Endodermal cell (in vitro differentiated cells): ENCODE measurements around the gene CPSF4. TPM values are rescaled to one million over a fixed set of nuclear protein-coding genes. Genes with fewer than 3 reads are reported as not detected.
A peak's percentile ranks its signal among the peaks of the same experiment; 100 is the strongest.

Source experiments
- DNase-seq: peaks from one replicate; pipeline ENCODE4 v3.0.0-alpha.2; 2017
- H3K27ac ChIP-seq: 2 replicates; pipeline ENCODE4 v1.5.1; 2013; ENCODE audit warnings: mild to moderate bottlenecking, low read depth, low read length, moderate library complexity
- H3K27me3 ChIP-seq: 2 replicates; pipeline ENCODE4 v1.6.1; 2013; ENCODE audit warnings: mild to moderate bottlenecking, low read length, moderate library complexity; ENCODE audit not compliant: insufficient read depth, control insufficient read depth, poor library complexity, severe bottlenecking
- H3K36me3 ChIP-seq: 2 replicates; pipeline ENCODE4 v1.7.0; 2013; ENCODE audit warnings: mild to moderate bottlenecking, low read length, moderate library complexity; ENCODE audit not compliant: control insufficient read depth, insufficient read depth
- H3K4me1 ChIP-seq: one replicate; pipeline ENCODE4 v1.7.0; 2013; ENCODE audit warnings: low read length; ENCODE audit not compliant: control insufficient read depth, insufficient read depth
- H3K4me3 ChIP-seq: 2 replicates; pipeline ENCODE4 v1.5.1; 2013; ENCODE audit warnings: mild to moderate bottlenecking, low read length, moderate library complexity
- H3K9ac ChIP-seq: 2 replicates; pipeline ENCODE4 v1.6.1; 2013; ENCODE audit warnings: mild to moderate bottlenecking, low read length, moderate library complexity; ENCODE audit not compliant: poor library complexity, severe bottlenecking; ENCODE audit errors: extremely low read depth
- H3K9me3 ChIP-seq: 2 replicates; pipeline ENCODE4 v1.6.1; 2013; ENCODE audit warnings: mild to moderate bottlenecking, low read length, moderate library complexity; ENCODE audit not compliant: control insufficient read depth
- H3K27ac Mint-ChIP-seq: 2 replicates; pipeline ENCODE4 v1.8.0; 2020; ENCODE audit warnings: mixed read lengths
- H3K27me3 Mint-ChIP-seq: 2 replicates; pipeline ENCODE4 v1.8.0; 2021; ENCODE audit warnings: mild to moderate bottlenecking, mixed read lengths; ENCODE audit not compliant: insufficient read depth
- H3K36me3 Mint-ChIP-seq: 2 replicates; pipeline ENCODE4 v1.8.0; 2020; ENCODE audit warnings: low read depth, mixed read lengths
- H3K4me1 Mint-ChIP-seq: 2 replicates; pipeline ENCODE4 v1.8.0; 2020; ENCODE audit warnings: mixed read lengths
- H3K4me3 Mint-ChIP-seq: 2 replicates; pipeline ENCODE4 v1.8.0; 2020; ENCODE audit warnings: mild to moderate bottlenecking, moderate library complexity, mixed read lengths
- H3K9me3 Mint-ChIP-seq: 2 replicates; pipeline ENCODE4 v1.8.0; 2020; ENCODE audit warnings: mild to moderate bottlenecking, mixed read lengths
- WGBS, 2 experiments: methylation state at CpG; one replicate each; pipeline versions ENCODE4 v1.1.5 to v1.1.7; 2013; ENCODE audit warnings: missing lambda C conversion rate in 2 of 2, mixed read lengths in 1 of 2; ENCODE audit not compliant: insufficient coverage in 1 of 2, insufficient read length in 1 of 2; 5-methylcytosine and 5-hydroxymethylcytosine counted together
- total RNA-seq, 2 donors: library from RNA; stranded (reverse); fragmentation: NEBNext Ultra II Directional in 1 of 2; extraction: Animal tissue kit (Norgen Biotek cat#: 25700) in 1 of 2; gene quantifications; 2 replicates in 1 of 2; 3 replicates in 1 of 2; pipeline ENCODE4 v1.2.1, GENCODE V29; 2021
- TF ChIP-seq, protein P1 (sequence below): fragments of 200-600 bp; sonication (generic); conservative IDR thresholded peaks from 2 replicates; pipeline ENCODE4 v1.5.0; 2021; ENCODE audit warnings: antibody characterized with exemption, mild to moderate bottlenecking

CPSF4 gene
- total RNA-seq, 2 donors from 2014 or later: 87.3 to 126 TPM

DNA sequence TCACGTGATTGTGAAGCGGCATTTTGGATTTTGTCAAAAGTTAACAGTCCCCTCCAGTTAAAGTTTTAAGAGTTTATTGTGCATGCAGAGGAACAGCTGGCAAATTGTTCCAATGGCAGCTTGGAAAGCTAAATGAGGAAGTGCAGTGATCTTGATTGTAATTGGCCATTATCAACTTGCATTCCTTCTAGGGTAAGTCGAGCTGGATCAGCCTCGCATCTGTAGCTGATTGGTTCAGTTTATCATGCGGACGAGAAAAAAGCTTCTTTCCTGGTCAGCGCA is 34.5 kb downstream of the CPSF4 start:
- TF ChIP-seq, protein P1, sequence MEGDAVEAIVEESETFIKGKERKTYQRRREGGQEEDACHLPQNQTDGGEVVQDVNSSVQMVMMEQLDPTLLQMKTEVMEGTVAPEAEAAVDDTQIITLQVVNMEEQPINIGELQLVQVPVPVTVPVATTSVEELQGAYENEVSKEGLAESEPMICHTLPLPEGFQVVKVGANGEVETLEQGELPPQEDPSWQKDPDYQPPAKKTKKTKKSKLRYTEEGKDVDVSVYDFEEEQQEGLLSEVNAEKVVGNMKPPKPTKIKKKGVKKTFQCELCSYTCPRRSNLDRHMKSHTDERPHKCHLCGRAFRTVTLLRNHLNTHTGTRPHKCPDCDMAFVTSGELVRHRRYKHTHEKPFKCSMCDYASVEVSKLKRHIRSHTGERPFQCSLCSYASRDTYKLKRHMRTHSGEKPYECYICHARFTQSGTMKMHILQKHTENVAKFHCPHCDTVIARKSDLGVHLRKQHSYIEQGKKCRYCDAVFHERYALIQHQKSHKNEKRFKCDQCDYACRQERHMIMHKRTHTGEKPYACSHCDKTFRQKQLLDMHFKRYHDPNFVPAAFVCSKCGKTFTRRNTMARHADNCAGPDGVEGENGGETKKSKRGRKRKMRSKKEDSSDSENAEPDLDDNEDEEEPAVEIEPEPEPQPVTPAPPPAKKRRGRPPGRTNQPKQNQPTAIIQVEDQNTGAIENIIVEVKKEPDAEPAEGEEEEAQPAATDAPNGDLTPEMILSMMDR: no peak

GRCh38 chr7:99476107-99476506 is 37.4 kb downstream of the CPSF4 start:
- TF ChIP-seq, protein P1: no peak
- Histone ChIP-seq H3K27ac (no peak overlapping the region), H3K27me3 (no peaks in the 10 kb centered on the region), H3K9me3 (no peaks in the 10 kb centered on the region), H3K4me1 (no peaks in the 10 kb centered on the region), H3K9ac (no peak overlapping the region), H3K36me3 (peaks cover 42% of the 10 kb centered on the region), H3K4me3 (no peak overlapping the region)
- 93 to 97% methylated on average over 4 to 5 of the region's 5 CpGs for WGBS, 2 experiments
- Mint-ChIP-seq H3K4me1 (peaks cover 4% of the 10 kb centered on the region), H3K27ac (no peak overlapping the region), H3K36me3 (peaks cover 34% of the 10 kb centered on the region), H3K27me3 (no peaks in the 10 kb centered on the region), H3K9me3 (no peaks in the 10 kb centered on the region), H3K4me3 (no peak overlapping the region)
- no peak for DNase-seq

More for the DNA sequence above, 34.5 kb downstream of the CPSF4 start:
- DNase-seq: peak; percentile 67
- H3K9me3 ChIP-seq: no peaks in the 10 kb centered on the region
- H3K27ac ChIP-seq: no peak overlapping the region
- Mint-ChIP-seq H3K9me3 (no peaks in the 10 kb centered on the region), H3K27me3 (peaks cover 2% of the 10 kb centered on the region), H3K36me3 (peaks cover 17% of the 10 kb centered on the region), H3K27ac (peak overlapping the region; percentile 97), H3K4me1 (peaks cover 8% of the 10 kb centered on the region), H3K4me3 (peak overlapping the region; percentile 91)
- WGBS, 2 experiments: 0 to 6% methylated on average over 3 to 7 of the region's 7 CpGs
- no peaks in the 10 kb centered on the region for H3K27me3 ChIP-seq
- peaks cover 16% of the 10 kb centered on the region for H3K36me3 ChIP-seq
- peak overlapping the region; percentile 99 for H3K4me3 ChIP-seq
- peak overlapping the region; percentile 88 for H3K9ac ChIP-seq
- H3K4me1 ChIP-seq: no peaks in the 10 kb centered on the region

DNA sequence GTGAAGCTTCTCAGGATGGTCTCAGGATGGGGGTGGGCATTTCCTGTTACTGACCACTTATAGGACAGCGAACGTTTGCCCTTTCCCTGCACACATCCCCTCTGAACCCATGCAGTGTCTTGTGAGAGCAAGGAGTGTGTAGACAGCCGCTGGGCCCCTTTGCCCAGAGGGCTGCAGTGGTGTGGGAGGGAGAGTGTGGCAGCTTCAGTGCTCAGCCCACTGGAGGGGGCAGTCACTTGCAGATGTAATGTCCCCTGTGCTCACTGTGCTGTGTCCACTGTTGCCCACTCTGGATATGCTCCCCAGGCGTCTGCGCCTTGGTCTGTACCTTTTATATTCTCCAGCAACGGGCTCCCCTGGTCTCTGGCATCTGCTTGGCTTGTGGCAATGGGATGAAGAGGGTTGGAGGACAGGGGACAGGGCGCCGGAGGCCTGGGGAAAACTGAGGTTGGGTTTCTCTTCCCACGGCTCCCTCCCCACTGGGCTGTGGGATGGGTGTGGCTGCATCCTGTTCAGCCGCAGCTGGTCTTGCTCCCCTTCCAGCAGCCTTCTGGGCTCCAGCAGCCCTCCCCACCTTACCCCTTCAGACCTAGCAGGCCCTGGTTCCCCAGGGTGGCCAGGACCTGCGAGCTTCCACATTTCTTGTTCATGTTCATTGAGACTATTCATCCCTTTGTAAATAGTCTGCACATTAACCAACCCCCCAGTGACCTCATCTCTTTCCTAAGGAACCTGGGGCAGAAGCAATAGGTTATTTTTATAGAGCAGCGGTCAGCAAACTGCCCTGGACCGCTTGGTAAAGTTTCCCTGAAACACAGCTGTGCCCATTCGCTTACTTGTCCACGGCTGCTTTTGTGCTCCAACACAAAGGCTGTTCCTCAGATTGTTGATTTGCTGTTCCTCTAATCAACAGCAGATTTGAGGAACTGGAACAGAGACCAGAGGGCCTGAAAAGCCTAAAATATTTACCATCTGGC is 40.0 kb downstream of the CPSF4 start:
- H3K36me3 ChIP-seq: peaks cover 62% of the 10 kb centered on the region
- H3K4me1 Mint-ChIP-seq: no peaks in the 10 kb centered on the region
- WGBS, 2 experiments: 91 to 96% methylated on average over 10 to 15 of the region's 15 CpGs

More for the DNA sequence above, 40.0 kb downstream of the CPSF4 start:
- Histone ChIP-seq H3K4me3 (no peak overlapping the region), H3K27ac (no peak overlapping the region), H3K4me1 (no peaks in the 10 kb centered on the region), H3K27me3 (no peaks in the 10 kb centered on the region), H3K9ac (no peak overlapping the region), H3K9me3 (no peaks in the 10 kb centered on the region)
- Mint-ChIP-seq H3K36me3 (peaks cover 45% of the 10 kb centered on the region), H3K27ac (no peak overlapping the region), H3K9me3 (no peaks in the 10 kb centered on the region), H3K4me3 (no peak overlapping the region), H3K27me3 (no peaks in the 10 kb centered on the region)
- no peak for DNase-seq
- TF ChIP-seq, protein P1: no peak
